ENCODE measurements around the gene DVL2. TPM values are rescaled to one million over a fixed set of nuclear protein-coding genes. Genes with fewer than 3 reads are reported as not detected.
"Not testable (repeated sequence)": the region's sequence is repeated elsewhere in the genome, so short reads cannot be mapped to it uniquely, and the experiment has no call there.

The DVL2 gene
- total RNA-seq, 1 experiment from 2014 or later = 36.9 TPM

DNA sequence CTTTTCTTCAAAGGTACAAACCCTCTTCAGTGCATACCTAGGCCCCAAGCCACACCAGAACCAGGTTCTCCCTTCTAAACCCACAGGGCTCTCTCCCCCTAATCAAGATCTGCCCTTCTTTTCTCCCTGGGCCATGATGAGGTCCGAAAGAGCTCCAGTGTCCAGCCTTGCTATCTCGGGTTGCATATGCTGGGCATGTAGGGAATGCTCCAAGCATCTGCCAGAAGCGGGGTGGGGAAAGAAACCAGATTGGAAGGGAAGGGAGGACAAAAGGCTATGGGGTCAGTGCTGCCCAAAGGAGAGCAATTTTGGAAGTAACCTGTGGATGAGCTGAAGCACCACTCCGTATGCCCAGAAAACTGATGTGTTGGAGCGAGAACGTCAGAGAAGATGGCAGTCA, 14.9 kb upstream of the DVL2 start:
- ATAC-seq (no peak), DNase-seq (no peak)
- no peak for TF ChIP-seq EZH2phosphoT487 (IDR thresholded peaks at IDR 0.05; ENCODE audit: borderline replicate concordance, low read length)
- TF ChIP-seq, protein P1, sequence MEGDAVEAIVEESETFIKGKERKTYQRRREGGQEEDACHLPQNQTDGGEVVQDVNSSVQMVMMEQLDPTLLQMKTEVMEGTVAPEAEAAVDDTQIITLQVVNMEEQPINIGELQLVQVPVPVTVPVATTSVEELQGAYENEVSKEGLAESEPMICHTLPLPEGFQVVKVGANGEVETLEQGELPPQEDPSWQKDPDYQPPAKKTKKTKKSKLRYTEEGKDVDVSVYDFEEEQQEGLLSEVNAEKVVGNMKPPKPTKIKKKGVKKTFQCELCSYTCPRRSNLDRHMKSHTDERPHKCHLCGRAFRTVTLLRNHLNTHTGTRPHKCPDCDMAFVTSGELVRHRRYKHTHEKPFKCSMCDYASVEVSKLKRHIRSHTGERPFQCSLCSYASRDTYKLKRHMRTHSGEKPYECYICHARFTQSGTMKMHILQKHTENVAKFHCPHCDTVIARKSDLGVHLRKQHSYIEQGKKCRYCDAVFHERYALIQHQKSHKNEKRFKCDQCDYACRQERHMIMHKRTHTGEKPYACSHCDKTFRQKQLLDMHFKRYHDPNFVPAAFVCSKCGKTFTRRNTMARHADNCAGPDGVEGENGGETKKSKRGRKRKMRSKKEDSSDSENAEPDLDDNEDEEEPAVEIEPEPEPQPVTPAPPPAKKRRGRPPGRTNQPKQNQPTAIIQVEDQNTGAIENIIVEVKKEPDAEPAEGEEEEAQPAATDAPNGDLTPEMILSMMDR (conservative IDR thresholded peaks at IDR 0.05; ENCODE audit: low read depth, low read length) = no peak
- no peak for TF ChIP-seq EZH2 (IDR thresholded peaks at IDR 0.05; ENCODE audit: low read length, unreplicated experiment)
- BruUV-seq (replicated peaks) = no TSS peak
- POLR2A ChIA-PET (ENCODE audit: unreplicated experiment) = interaction anchor here (0.6 kb wide), 1 partner anchor 25 kb away, joined by 3 read pairs; no protein-coding TSS in a partner anchor
- Histone ChIP-seq H3K4me2 (ENCODE audit: low read length) (peak overlapping the region; percentile 93), H3K36me3 (ENCODE audit: low read depth, low read length) (peaks cover 5% of the 10 kb centered on the region; the same call in 1 of the 2 replicates), H3K4me3 (ENCODE audit: low read length) (peak overlapping the region; percentile 92; the same call in 1 of the 2 replicates), H3K27me3 (ENCODE audit: low read length) (no peaks in the 10 kb centered on the region), H3K9me3 (ENCODE audit: low read length) (no peaks in the 10 kb centered on the region), H3F3A (ENCODE audit: low read length, unreplicated experiment) (no peaks in the 10 kb centered on the region), H4K20me1 (ENCODE audit: low read length) (0 out of 2 replicates have a peak, but pooled peaks cover 5% of the 10 kb centered on the region), H3K79me2 (ENCODE audit: low read length) (peaks cover 66% of the 10 kb centered on the region), H3K27ac (ENCODE audit: low read length) (no peak overlapping the region), H3K9me2 (replicated peaks; ENCODE audit: low read length) (no peaks in the 10 kb centered on the region), H2AFZ (ENCODE audit: low read length) (no peak overlapping the region), H3K9ac (ENCODE audit: low read length) (no peak overlapping the region), H3K4me1 (ENCODE audit: insufficient read depth, low read length) (peaks cover 16% of the 10 kb centered on the region)
- intact Hi-C loops (cut with micrococcal nuclease) = no loop called here
- CTCF ChIA-PET = no interaction called here

- H3K4me2 ChIP-seq (ENCODE audit: low read length) = peak overlapping the region; percentile 93; the same call in 1 of the 2 replicates
These were observed 14.5 kb upstream of the DVL2 start for GRCh38 chr17:7248796-7249195.

GRCh38 chr17:7246779-7247178, 12.5 kb upstream of the DVL2 start:
- DNase-seq (no peak), ATAC-seq (no peak)
- Histone ChIP-seq H4K20me1 (ENCODE audit: low read length) (0 out of 2 replicates have a peak, but pooled peaks cover 5% of the 10 kb centered on the region), H3K4me1 (ENCODE audit: insufficient read depth, low read length) (peaks cover 8% of the 10 kb centered on the region; the same call in 1 of the 2 replicates), H3K27ac (ENCODE audit: low read length) (no peak overlapping the region), H3K36me3 (ENCODE audit: low read depth, low read length) (peaks cover 5% of the 10 kb centered on the region; the same call in 1 of the 2 replicates), H3K9me2 (replicated peaks; ENCODE audit: low read length) (no peaks in the 10 kb centered on the region), H3K9ac (ENCODE audit: low read length) (no peak overlapping the region), H2AFZ (ENCODE audit: low read length) (no peak overlapping the region), H3F3A (ENCODE audit: low read length, unreplicated experiment) (no peaks in the 10 kb centered on the region), H3K9me3 (ENCODE audit: low read length) (no peaks in the 10 kb centered on the region), H3K79me2 (ENCODE audit: low read length) (peaks cover 54% of the 10 kb centered on the region), H3K4me3 (ENCODE audit: low read length) (no peak overlapping the region), H3K4me2 (ENCODE audit: low read length) (no peak overlapping the region), H3K27me3 (ENCODE audit: low read length) (no peaks in the 10 kb centered on the region)
- intact Hi-C loops (cut with micrococcal nuclease) = no loop called here
- TF ChIP-seq, protein P1 (conservative IDR thresholded peaks at IDR 0.05; ENCODE audit: low read depth, low read length) = no peak
- TF ChIP-seq EZH2phosphoT487 (IDR thresholded peaks at IDR 0.05; ENCODE audit: borderline replicate concordance, low read length) (no peak), EZH2 (IDR thresholded peaks at IDR 0.05; ENCODE audit: low read length, unreplicated experiment) (no peak)
- POLR2A ChIA-PET (ENCODE audit: unreplicated experiment) = no interaction called here
- CTCF ChIA-PET = no interaction called here
- BruUV-seq (replicated peaks) = no TSS peak

More at GRCh38 chr17:7248796-7249195, 14.5 kb upstream of the DVL2 start:
- Histone ChIP-seq H3K4me1 (ENCODE audit: insufficient read depth, low read length) (peaks cover 12% of the 10 kb centered on the region; the same call in 1 of the 2 replicates), H2AFZ (ENCODE audit: low read length) (no peak overlapping the region), H3K9ac (ENCODE audit: low read length) (no peak overlapping the region), H3K9me3 (ENCODE audit: low read length) (no peaks in the 10 kb centered on the region), H3F3A (ENCODE audit: low read length, unreplicated experiment) (no peaks in the 10 kb centered on the region), H3K27me3 (ENCODE audit: low read length) (no peaks in the 10 kb centered on the region), H3K27ac (ENCODE audit: low read length) (no peak overlapping the region), H3K79me2 (ENCODE audit: low read length) (peaks cover 62% of the 10 kb centered on the region), H3K9me2 (replicated peaks; ENCODE audit: low read length) (no peaks in the 10 kb centered on the region), H3K36me3 (ENCODE audit: low read depth, low read length) (peaks cover 5% of the 10 kb centered on the region; the same call in 1 of the 2 replicates), H4K20me1 (ENCODE audit: low read length) (0 out of 2 replicates have a peak, but pooled peaks cover 5% of the 10 kb centered on the region), H3K4me3 (ENCODE audit: low read length) (0 out of 2 replicates have a peak overlapping the region, but pooled peaks have one; percentile 92)
- ATAC-seq = no peak
- ChIA-PET CTCF (no interaction called here), POLR2A (ENCODE audit: unreplicated experiment) (no interaction called here)
- no TSS peak for BruUV-seq (replicated peaks)
- TF ChIP-seq EZH2phosphoT487 (IDR thresholded peaks at IDR 0.05; ENCODE audit: borderline replicate concordance, low read length) = no peak
- TF ChIP-seq EZH2 (IDR thresholded peaks at IDR 0.05; ENCODE audit: low read length, unreplicated experiment) = no peak
- TF ChIP-seq, protein P1 (conservative IDR thresholded peaks at IDR 0.05; ENCODE audit: low read depth, low read length) = no peak
- intact Hi-C loops (cut with micrococcal nuclease) = no loop called here
- DNase-seq = no peak

GRCh38 chr17:7243838-7244237, 9.5 kb upstream of the DVL2 start:
- ATAC-seq, CTCF ChIA-PET: not testable (repeated sequence)

More at GRCh38 chr17:7243838-7244237, 9.5 kb upstream of the DVL2 start:
- H3F3A ChIP-seq (ENCODE audit: low read length, unreplicated experiment); H3K9me2 ChIP-seq (replicated peaks; ENCODE audit: low read length); H3K27me3 ChIP-seq (ENCODE audit: low read length); H3K36me3 ChIP-seq (ENCODE audit: low read depth, low read length); H4K20me1 ChIP-seq (ENCODE audit: low read length); H3K27ac ChIP-seq (ENCODE audit: low read length); H3K4me2 ChIP-seq (ENCODE audit: low read length); DNase-seq; H3K9me3 ChIP-seq (ENCODE audit: low read length); BruUV-seq (replicated peaks); H3K9ac ChIP-seq (ENCODE audit: low read length); POLR2A ChIA-PET (ENCODE audit: unreplicated experiment); H2AFZ ChIP-seq (ENCODE audit: low read length); H3K4me3 ChIP-seq (ENCODE audit: low read length): not testable (repeated sequence)
- H3K4me1 ChIP-seq (ENCODE audit: insufficient read depth, low read length) = peaks cover 17% of the 10 kb centered on the region
- peaks cover 54% of the 10 kb centered on the region for H3K79me2 ChIP-seq (ENCODE audit: low read length)
- intact Hi-C loops (cut with micrococcal nuclease) = loop anchor here (5.0 kb wide), 1 partner anchor 63 kb away; the partner anchor contains the start of gene EIF5A

Measured in PC-3 (cell line).